Stimulated activated CD8-positive, alpha-beta memory T cell treated with anti-CD3 and anti-CD28 coated beads, Interleukin-15, amount 100 ng/mL, for 1 hour (primary cell): ENCODE data around the gene RPL23.
"Not testable (repeated sequence)": the region's sequence is repeated elsewhere in the genome, so short reads cannot be mapped to it uniquely, and the experiment has no call there.

Experiments used
- DNase-seq: peaks from one replicate; pipeline ENCODE4 v3.0.0-alpha.2; 2020; ENCODE audit warnings: low read depth

RPL23 gene

GRCh38 chr17:38867179-38867967 lies 13.9 kb upstream of the RPL23 start:
- DNase-seq, result peak; percentile 47

GRCh38 chr17:38864636-38865398 lies 11.3 kb upstream of the RPL23 start:
- DNase-seq, result no peak

- no peak for DNase-seq
Measured at GRCh38 chr17:38861399-38861843, 7.9 kb upstream of the RPL23 start.

GRCh38 chr17:38857271-38857670 lies 3.8 kb upstream of the RPL23 start:
- no peak for DNase-seq

GRCh38 chr17:38855101-38855714 lies 1.7 kb upstream of the RPL23 start:
- DNase-seq, result not testable (repeated sequence)

GRCh38 chr17:38852771-38853291 lies 690 bp downstream of the RPL23 start:
- DNase-seq, result no peak

- DNase-seq, result no peak
Measured at GRCh38 chr17:38851434-38851833, 2.1 kb downstream of the RPL23 start.

GRCh38 chr17:38850374-38850773 lies 3.1 kb downstream of the RPL23 start:
- no peak for DNase-seq

GRCh38 chr17:38848939-38849605 lies 4.4 kb downstream of the RPL23 start:
- no peak for DNase-seq

- DNase-seq, result no peak
Measured at GRCh38 chr17:38848557-38848891, 5.0 kb downstream of the RPL23 start.

GRCh38 chr17:38844261-38844757 lies 9.2 kb downstream of the RPL23 start:
- DNase-seq, result no peak

- DNase-seq, result no peak
Measured at GRCh38 chr17:38825762-38826247, 27.7 kb downstream of the RPL23 start.

GRCh38 chr17:38824899-38825761 lies 28.4 kb downstream of the RPL23 start, which contains the start of gene CWC25:
Gene CWC25 (minus strand): TSS chr17:38825321. CDS start chr17:38825183, 138 bp downstream.
- peak; percentile 93 for DNase-seq

GRCh38 chr17:38815576-38816193 lies 37.8 kb downstream of the RPL23 start:
- DNase-seq, result no peak

- no peak for DNase-seq
Measured at GRCh38 chr17:38809828-38810227, 43.7 kb downstream of the RPL23 start.

GRCh38 chr17:38800237-38800760 lies 53.2 kb downstream of the RPL23 start:
- DNase-seq, result no peak

- peak; percentile 65 for DNase-seq
Measured at GRCh38 chr17:38799501-38800236, 53.9 kb downstream of the RPL23 start, which contains the start of gene PIP4K2B. Gene PIP4K2B (minus strand): TSS chr17:38799556. CDS start chr17:38799424, 132 bp downstream.

- peak; percentile 14 for DNase-seq
Measured at GRCh38 chr17:38798614-38799500, 54.7 kb downstream of the RPL23 start.
